ENCODE data around the gene CHRM1. TPM values are rescaled to one million over a fixed set of nuclear protein-coding genes. Genes with fewer than 3 reads are reported as not detected.

The CHRM1 gene
- total RNA-seq, 2 donors from 2014 or later = not detected

- ATAC-seq = peak; percentile 49
- Histone ChIP-seq H3K27ac (no peak overlapping the region), H3K4me3 (no peak overlapping the region), H3K4me1 (peaks cover 24% of the 10 kb centered on the region), H3K27me3 (no peaks in the 10 kb centered on the region), H3K36me3 (replicated peaks in 1 of 2; ENCODE audit: insufficient read depth in 1 of 2, low read depth in 2 of 2) (no peaks in the 10 kb centered on the region), H3K9me3 (no peaks in the 10 kb centered on the region)
- intact Hi-C loops (cut with DNase I) = loop anchor here (10.0 kb wide), 1 partner anchor 309 kb away; no protein-coding TSS in a partner anchor
- TF ChIP-seq CTCF (IDR thresholded peaks at IDR 0.05) (peak; percentile 94 to 99 (median 98)), POLR2A (IDR thresholded peaks at IDR 0.05) (no peak)
- WGBS, 2 donors = 10 to 19% methylated on average over 10 to 14 of the region's 14 CpGs
- peak; percentile 78 to 86 (median 83) for DNase-seq
These were observed 15.1 kb downstream of the CHRM1 start for GRCh38 chr11:62905927-62906531.

- intact Hi-C loops (cut with DNase I) = loop anchor here (10.0 kb wide), 1 partner anchor 310 kb away; no protein-coding TSS in a partner anchor
- 37 to 40% methylated on average over 3 of the region's 3 CpGs for WGBS, 2 donors
These were observed 15.9 kb downstream of the CHRM1 start for GRCh38 chr11:62905296-62905695.

GRCh38 chr11:62902932-62903331, 18.2 kb downstream of the CHRM1 start:
- Histone ChIP-seq H3K36me3 (replicated peaks in 1 of 2; ENCODE audit: insufficient read depth in 1 of 2, low read depth in 2 of 2) (no peaks in the 10 kb centered on the region), H3K4me3 (no peak overlapping the region), H3K4me1 (peaks cover under 1% of the 10 kb centered on the region), H3K27me3 (no peaks in the 10 kb centered on the region), H3K9me3 (no peaks in the 10 kb centered on the region), H3K27ac (no peak overlapping the region)
- TF ChIP-seq CTCF (IDR thresholded peaks at IDR 0.05) = no peak
- no peak for ATAC-seq
- WGBS, 2 donors = 48 to 67% methylated on average over 1 of the region's 1 CpG
- intact Hi-C loops (cut with DNase I) = loop anchor here (5.0 to 10.0 kb wide), 2 partner anchors 119 to 312 kb away; no protein-coding TSS in a partner anchor
- no peak for DNase-seq

More at GRCh38 chr11:62905296-62905695, 15.9 kb downstream of the CHRM1 start:
- no peak overlapping the region for H3K4me3 ChIP-seq
- H3K27me3 ChIP-seq = no peaks in the 10 kb centered on the region
- ATAC-seq = no peak
- no peak for DNase-seq
- H3K36me3 ChIP-seq (replicated peaks in 1 of 2; ENCODE audit: insufficient read depth in 1 of 2, low read depth in 2 of 2) = no peaks in the 10 kb centered on the region
- no peak overlapping the region for H3K27ac ChIP-seq
- H3K4me1 ChIP-seq = peaks cover 24% of the 10 kb centered on the region
- TF ChIP-seq POLR2A (IDR thresholded peaks at IDR 0.05) = no peak
- TF ChIP-seq CTCF (IDR thresholded peaks at IDR 0.05) = no peak
- no peaks in the 10 kb centered on the region for H3K9me3 ChIP-seq

GRCh38 chr11:62898027-62898426, 23.1 kb downstream of the CHRM1 start:
- Histone ChIP-seq H3K9me3 (no peaks in the 10 kb centered on the region), H3K27me3 (no peaks in the 10 kb centered on the region), H3K4me1 (no peaks in the 10 kb centered on the region), H3K4me3 (no peak overlapping the region), H3K36me3 (replicated peaks in 1 of 2; ENCODE audit: insufficient read depth in 1 of 2, low read depth in 2 of 2) (no peaks in the 10 kb centered on the region), H3K27ac (no peak overlapping the region)
- TF ChIP-seq POLR2A (IDR thresholded peaks at IDR 0.05) = no peak
- no peak for TF ChIP-seq CTCF (IDR thresholded peaks at IDR 0.05)
- DNase-seq (no peak), ATAC-seq (no peak)
- intact Hi-C loops (cut with DNase I) = no loop called here

- Histone ChIP-seq H3K4me1 (no peaks in the 10 kb centered on the region), H3K27me3 (no peaks in the 10 kb centered on the region), H3K27ac (no peak overlapping the region), H3K9me3 (no peaks in the 10 kb centered on the region), H3K36me3 (replicated peaks in 1 of 2; ENCODE audit: insufficient read depth in 1 of 2, low read depth in 2 of 2) (no peaks in the 10 kb centered on the region), H3K4me3 (no peak overlapping the region)
- ATAC-seq (no peak), DNase-seq (no peak)
- 63% methylated on average over 2 of the region's 2 CpGs for WGBS, 2 donors
- TF ChIP-seq POLR2A (IDR thresholded peaks at IDR 0.05) = no peak
- intact Hi-C loops (cut with DNase I) = no loop called here
These were observed 23.9 kb downstream of the CHRM1 start for GRCh38 chr11:62897311-62897710.
